GM10266 (cell line): ENCODE data around the gene STK16.

Experiments used
- DNase-seq: peaks from one replicate; pipeline ENCODE4 v3.0.0; 2012; ENCODE audit errors: extremely low spot score
- TF ChIP-seq, protein P1 (sequence below): IDR thresholded peaks from 2 replicates; pipeline ENCODE4 v1.5.1; 2012; ENCODE audit warnings: mild to moderate bottlenecking, low read depth; ENCODE audit not compliant: control insufficient read depth, insufficient read depth; ENCODE audit errors: missing control alignments

The STK16 gene

DNA sequence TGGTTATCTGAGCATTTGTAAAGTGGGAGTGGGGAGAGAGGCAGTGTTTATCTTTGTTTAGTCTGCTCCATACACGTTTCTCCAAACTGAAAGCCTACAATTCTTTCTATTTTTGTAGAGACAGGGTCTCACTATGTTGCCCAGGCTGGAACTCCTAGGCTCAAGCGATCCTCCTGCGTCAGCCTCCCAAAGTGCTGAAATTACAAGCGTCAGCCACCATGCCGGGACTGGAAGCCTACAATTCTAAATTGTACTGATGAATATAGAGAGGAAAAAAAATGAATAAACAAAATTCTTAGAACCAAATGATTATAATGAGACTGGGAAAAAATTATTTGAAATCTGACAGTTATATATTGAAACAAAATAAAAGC is 40.1 kb upstream of the STK16 start:
- TF ChIP-seq, protein P1, sequence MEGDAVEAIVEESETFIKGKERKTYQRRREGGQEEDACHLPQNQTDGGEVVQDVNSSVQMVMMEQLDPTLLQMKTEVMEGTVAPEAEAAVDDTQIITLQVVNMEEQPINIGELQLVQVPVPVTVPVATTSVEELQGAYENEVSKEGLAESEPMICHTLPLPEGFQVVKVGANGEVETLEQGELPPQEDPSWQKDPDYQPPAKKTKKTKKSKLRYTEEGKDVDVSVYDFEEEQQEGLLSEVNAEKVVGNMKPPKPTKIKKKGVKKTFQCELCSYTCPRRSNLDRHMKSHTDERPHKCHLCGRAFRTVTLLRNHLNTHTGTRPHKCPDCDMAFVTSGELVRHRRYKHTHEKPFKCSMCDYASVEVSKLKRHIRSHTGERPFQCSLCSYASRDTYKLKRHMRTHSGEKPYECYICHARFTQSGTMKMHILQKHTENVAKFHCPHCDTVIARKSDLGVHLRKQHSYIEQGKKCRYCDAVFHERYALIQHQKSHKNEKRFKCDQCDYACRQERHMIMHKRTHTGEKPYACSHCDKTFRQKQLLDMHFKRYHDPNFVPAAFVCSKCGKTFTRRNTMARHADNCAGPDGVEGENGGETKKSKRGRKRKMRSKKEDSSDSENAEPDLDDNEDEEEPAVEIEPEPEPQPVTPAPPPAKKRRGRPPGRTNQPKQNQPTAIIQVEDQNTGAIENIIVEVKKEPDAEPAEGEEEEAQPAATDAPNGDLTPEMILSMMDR, result no peak
- DNase-seq, result no peak

DNA sequence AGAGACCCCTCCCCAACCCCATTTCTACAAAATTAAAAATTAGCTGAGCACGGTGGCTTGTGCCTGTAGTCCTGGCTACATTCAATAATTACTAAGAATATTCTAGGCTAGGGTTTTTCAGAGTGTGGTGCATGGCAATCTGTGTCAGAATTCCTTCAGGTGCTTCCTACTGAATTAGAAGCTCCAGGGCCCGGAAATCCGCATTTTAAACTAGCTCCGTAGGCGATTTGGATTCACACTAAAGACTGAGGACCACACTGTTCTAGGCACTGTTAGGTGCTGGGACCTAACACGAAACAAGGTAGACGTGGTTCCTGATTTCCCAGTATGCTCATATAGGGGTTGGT is 39.3 kb upstream of the STK16 start:
- TF ChIP-seq, protein P1, result no peak

DNA sequence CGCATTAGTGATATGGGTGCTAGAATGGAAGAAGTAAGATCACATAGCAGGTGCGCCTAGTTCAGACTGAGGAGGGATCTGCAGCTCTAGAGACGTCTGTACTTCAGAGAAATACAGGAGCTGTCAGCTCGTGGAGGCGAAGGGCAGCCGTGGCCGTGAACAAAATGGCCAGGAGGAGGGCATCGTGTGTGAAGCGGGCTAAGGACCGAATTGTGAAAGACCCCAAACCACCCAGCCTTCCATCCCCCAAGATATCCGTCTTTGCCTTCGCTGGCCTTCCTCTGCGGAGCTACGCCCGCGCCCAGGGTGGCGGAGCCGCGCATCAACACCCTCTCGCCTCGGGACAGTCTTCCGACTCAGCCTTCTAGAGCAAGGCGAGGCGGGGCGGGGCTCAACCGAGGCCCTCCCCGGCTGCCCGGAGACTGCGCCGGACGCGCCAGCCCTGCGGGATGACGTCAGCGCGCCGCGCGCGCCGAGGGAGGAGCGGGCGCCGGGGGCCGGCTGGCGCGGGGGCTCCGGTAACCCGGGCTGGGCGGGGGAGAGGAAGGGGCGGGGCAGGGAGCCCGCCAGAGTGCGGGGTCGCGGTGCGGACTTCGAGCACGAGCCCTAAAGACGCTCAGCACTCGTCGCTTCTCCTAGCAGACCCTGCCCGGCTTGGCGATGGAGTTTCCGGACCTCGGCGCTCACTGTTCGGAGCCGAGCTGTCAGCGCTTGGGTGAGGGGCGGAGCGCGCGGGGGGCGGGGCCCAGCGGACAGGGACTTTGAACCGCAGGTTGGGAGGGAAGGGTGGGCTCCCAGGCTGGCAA is 38.7 kb upstream of the STK16 start, which contains the start of gene ZFAND2B:
TSS of gene ZFAND2B (plus strand) at position 455 of the 806 bp plus-strand sequence. CDS start at position 661, 206 bp downstream.
- TF ChIP-seq, protein P1, result no peak
- peak; percentile 99 for DNase-seq

More for the DNA sequence above, 39.3 kb upstream of the STK16 start:
- DNase-seq, result no peak

GRCh38 chr2:219207134-219207883 is 38.0 kb upstream of the STK16 start:
- TF ChIP-seq, protein P1, result no peak
- no peak for DNase-seq

GRCh38 chr2:219207884-219208740 is 37.2 kb upstream of the STK16 start:
- TF ChIP-seq, protein P1, result no peak
- DNase-seq, result no peak

GRCh38 chr2:219209236-219210195 is 35.8 kb upstream of the STK16 start:
- DNase-seq, result no peak
- TF ChIP-seq, protein P1, result no peak
